ENCODE results near the gene TPRN.

GRCh38 chr9:137204731-137205125, 4.2 kb upstream of the TPRN start:
- no peak for TF ChIP-seq CTCF (IDR thresholded peaks at IDR 0.05 in 4 of 5, conservative IDR thresholded peaks at IDR 0.05 in 1 of 5)
- TF ChIP-seq POLR2A (IDR thresholded peaks at IDR 0.05): no peak
